GM19463 (cell line): ENCODE data around the gene KRT83.
A peak's percentile ranks its signal among the peaks of the same experiment; 100 is the strongest.
"Not testable (repeated sequence)": the region's sequence is repeated elsewhere in the genome, so short reads cannot be mapped to it uniquely, and the experiment has no call there.

Source experiments
- ATAC-seq: cut with Tn5 transposase; IDR thresholded peaks from one replicate; pipeline ENCODE4 v1.9.1; 2021; ENCODE audit warnings: mild to moderate bottlenecking, moderate library complexity; ENCODE audit not compliant: unreplicated experiment

The KRT83 gene

DNA sequence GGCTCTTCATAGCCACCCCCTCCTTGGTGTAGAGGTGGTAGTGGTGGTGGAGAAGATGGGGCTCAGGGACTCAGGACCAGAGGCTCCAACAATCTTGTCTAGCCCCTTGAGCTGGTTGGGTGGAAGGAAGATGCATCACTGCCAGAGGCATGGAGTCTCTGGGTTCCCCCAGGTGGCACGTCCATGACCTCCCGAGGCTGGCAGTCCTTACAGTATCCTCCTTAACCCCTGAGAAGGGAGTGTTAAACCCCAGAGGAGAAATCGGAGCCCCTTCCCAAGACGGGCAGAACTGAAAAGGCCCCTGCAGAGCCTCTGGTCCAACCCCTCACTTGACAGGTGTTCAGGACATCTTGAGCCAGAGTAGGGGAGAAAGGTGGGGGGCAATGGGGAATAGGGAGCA is 9.1 kb downstream of the KRT83 start:
- ATAC-seq, result no peak

DNA sequence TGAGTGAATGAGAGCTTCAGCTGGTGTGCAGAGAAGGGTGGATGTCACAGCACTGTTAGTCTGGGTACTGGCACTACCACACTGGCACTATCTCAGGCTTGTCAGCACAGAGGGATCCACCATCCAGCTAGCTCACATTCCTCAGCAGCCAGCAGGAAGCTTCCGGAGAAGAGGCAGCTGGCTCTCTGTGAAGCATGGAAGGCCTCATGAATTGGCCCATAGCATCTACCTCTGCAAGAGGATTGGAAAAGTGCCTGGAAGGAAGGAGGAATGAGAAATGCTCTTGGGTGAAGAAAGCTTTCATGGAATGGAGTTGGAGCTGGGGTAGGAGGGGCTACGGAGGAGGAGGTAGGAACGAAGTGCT is 9.9 kb downstream of the KRT83 start:
- no peak for ATAC-seq

DNA sequence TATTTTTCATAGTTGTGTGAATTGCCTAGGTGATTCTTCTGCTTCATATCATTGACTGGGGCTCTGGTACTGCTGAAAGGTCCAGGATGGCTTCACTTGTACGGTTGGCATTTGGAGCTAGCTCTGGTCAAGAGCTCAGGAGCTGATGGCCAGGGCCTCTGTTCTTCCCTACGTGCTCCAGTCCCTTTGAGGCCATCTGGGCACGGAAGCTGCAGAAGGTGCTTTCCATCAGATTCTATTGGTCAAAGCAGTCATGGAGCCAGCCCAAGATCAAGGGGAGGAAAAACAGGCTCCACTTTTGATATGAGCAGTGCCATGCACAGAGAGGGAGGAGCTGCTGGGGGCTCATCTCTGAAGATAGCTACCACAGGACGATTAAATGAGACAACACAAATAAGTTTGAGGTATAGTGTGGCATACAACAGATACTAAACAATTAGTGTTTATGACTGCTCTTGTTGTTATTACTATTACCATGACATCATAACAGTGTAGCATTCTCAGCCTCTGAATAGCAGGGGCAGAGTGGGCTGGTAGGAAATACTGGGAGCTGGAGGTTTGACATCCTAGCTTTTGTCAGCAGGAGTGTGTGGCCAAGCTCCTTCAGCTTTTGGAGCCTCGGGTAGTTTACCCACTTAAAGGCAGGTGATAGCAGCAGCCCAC is 10.4 kb downstream of the KRT83 start:
- no peak for ATAC-seq

DNA sequence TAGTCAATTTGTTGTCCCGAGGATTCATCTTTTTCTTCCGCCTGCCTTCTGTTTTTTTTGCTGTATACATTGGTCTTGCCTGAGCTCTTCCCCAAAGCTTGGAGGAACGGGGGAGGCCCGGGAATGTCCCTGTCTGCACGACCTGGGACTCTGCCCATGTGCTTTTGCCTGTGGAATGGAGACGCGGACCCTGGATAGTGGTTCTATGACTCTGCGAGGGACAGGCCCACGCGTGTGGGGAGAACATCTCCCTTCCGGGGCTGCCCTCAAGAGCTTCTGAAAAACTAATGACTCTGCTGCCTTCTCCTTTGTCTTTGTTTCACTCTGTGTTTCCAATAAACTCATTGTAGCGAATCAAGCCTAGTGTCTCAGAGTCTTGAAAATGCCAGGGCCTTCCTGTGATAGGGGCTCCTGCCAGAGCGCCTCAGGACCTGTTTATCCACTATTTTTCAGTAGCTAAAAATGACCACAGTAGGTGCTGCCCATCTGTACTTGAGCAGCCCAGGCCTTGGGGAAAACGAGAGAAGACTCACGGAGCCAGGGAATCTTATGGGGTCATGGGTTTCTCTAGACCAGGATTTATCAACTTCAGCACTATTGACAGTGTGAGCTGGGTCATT is 12.3 kb downstream of the KRT83 start:
- ATAC-seq, result no peak

DNA sequence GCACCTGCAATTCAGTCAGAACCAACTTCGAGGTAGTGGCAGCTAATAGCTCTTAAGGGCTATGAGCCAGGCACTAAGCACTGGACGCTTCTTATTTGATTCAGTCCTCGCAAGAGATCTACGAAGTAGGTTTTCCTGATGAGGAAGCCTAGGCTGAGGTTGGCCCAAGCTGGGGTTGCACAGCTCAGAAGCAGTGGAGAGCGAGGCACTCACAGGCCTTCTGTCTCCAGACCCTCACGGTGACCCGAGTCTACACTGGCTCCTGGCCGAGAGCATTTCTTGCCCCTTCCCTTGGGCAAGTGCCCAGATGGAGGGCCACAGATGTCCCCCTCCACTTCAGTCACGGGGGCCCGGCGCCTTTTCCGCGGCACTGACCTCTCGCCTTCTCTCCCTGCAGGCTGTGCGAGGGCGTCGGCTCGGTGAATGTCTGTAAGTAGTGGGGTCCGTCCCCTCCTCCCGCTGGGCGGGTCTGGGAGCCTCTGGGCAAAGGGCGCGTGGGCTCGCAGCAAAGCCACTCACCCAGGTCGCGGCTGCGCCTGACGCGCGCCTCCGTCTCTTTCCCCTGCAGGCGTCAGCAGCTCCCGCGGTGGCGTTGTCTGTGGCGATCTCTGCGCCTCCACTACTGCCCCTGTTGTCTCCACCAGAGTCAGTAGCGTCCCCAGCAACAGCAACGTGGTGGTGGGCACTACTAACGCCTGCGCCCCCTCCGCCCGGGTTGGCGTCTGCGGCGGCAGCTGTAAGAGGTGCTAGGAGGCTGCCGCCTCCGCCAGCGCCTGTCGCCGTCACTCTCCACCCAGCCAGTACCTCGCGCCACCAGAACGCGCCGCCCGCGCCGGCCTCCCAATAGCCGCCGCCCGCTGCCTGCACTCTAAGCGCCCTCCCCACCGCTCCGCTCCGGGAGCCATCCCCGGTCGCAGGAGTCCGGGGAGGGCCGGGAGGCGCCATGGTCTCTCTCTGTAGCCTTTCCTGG is 13.1 kb downstream of the KRT83 start:
- ATAC-seq, result no peak

DNA sequence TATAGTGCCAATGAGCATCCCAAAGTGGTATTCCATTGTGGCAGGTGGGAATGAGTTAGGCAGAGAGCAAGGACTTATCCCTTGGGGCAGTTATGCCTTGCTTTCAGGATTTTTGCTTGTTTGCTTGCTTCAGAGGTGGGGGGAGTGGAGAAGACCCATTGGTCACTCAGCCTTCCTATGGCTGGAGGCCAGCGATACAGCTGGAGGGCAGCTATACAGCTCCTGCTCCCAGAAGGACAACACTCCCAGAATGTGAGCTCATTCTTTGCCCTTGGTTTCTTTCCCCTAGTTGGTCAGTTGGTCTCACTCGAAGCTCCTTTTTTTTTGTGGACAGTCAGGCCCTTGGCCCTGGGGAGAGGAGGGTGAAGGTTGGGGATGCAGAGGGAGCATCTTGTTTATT is 14.5 kb downstream of the KRT83 start:
- no peak for ATAC-seq

DNA sequence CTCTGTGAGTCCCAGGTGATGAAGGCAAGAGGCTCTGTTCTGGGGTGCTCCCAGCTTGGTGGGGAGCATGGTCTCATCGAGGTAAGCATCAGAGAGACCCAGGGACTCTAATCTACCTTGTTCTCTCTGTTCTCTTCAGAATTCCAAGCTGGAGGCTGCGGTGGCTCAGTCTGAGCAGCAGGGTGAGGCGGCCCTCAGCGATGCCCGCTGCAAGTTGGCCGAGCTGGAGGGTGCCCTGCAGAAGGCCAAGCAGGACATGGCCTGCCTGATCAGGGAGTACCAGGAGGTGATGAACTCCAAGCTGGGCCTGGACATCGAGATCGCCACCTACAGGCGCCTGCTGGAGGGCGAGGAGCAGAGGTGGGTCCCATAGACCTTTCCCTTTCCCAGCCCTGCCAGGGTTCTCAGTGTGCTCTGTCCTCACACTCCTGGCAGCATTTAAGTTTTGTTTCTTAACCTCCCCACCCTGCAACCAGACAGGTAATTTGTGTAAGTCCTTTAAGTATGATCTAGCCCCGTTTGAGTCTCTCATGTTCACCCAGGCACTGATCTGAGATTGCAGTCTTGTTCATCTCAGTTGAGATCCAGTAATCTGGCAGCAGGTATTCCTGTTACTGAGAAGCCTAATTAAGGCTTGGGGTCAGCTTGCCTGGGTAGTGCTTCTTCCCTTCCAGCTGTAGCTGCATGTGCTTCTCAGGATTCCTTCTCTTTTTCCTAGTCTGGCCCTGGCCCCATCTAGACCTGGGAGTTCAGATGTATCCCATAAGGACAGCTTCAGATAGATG is 15.1 kb downstream of the KRT83 start:
- ATAC-seq, result no peak

DNA sequence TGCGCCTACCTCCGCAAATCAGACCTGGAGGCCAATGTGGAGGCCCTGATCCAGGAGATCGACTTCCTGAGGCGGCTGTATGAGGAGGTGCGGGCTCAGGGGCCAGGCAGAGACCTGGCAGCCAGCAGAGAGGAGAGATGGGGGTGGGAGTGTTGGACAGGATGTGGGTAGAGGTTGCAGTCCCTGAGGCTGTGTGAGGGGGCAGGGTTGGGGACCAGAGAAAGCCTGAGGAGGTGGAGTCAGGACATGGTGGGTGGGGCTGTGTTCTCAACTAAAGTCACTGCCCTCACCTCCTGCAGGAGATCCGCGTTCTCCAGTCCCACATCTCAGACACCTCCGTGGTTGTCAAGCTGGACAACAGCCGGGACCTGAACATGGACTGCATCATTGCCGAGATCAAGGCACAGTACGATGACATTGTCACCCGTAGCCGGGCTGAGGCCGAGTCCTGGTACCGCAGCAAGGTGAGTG is 16.2 kb downstream of the KRT83 start:
- ATAC-seq, result peak; percentile 89

DNA sequence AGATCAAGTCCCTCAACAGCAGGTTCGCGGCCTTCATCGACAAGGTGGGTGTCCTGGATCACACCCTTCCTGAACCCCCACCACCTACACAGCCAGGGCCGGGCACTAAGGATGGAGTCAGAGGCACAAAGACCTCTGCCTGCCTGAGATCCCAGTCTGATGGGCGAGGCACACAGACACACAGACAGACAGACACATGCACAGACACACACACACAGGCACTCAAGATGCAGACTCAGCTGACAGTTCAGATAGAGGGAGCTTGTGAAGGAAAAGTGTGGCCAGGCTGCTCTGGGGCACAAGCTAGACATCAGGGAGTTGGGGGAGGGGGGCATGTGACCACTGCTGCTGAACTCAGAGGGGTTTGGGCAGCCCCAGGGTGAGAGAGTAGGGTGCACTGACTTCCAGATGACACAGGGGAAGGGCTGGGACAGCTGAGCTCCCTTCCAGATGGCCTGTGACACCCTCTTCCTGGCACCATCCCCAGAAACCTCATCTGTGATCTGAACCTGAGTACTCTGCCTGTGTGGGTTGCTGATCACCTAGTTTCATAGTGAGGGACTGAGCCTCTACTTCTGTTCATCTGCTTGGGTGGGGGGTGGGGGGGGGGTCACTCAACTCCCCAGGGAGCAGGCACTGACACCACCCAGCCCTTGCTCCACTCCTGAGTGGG is 18.8 kb downstream of the KRT83 start:
- ATAC-seq, result not testable (repeated sequence)

DNA sequence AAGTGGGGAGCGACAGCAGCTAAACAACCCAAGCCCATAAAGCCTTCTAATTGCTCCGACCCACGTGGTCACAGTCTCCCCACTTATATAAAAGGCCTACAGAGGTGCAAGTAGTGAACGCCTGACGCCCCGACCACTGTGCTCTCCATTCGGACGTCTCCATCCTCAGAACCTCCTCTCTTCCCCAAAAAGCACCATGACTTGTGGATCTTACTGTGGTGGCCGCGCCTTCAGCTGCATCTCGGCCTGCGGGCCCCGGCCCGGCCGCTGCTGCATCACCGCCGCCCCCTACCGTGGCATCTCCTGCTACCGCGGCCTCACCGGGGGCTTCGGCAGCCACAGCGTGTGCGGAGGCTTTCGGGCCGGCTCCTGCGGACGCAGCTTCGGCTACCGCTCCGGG is 19.5 kb downstream of the KRT83 start:
- ATAC-seq, result not testable (repeated sequence)

DNA sequence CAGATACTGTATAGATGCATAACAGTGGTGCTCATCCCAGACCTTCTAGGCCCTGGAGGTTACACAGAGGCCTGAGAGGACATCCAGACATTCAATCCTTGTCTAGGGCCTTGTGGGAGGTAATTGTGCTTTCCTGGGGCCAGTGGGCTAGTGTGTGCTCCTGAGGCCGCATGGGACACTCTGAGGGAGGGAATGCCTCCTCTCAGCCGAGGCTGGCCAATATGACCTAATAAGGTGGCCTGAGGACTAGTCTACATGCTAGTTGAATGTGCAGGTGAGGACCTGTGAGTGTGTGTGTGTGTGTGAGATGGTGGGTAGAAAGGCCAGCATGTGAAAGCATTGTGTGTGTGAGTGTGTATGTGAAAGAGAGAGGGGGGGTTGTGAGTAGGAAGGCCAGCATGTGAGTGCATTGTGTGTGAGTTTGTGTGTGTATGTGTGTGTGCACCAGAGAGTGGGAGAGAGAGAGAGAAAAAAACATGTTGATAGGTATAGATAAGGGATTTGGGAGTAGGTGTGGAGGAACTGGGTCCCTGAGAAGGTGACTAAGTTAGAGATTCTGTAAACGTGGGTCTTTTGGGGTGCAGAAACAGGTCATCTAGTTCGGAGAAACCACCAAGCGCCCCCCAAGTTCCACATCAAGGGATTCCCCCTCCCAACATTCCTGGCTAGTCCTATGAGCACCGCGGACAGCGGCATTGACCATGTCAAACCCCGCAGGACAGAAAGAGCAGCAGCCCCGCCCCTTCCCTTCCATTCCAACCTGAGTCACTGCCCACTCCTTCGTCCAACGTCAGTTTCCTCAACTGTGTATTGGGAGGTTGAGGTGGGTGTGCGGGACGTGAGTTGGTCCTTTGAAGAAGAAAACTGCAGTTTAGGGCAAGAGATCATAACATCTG is 20.2 kb downstream of the KRT83 start:
- ATAC-seq, result no peak

DNA sequence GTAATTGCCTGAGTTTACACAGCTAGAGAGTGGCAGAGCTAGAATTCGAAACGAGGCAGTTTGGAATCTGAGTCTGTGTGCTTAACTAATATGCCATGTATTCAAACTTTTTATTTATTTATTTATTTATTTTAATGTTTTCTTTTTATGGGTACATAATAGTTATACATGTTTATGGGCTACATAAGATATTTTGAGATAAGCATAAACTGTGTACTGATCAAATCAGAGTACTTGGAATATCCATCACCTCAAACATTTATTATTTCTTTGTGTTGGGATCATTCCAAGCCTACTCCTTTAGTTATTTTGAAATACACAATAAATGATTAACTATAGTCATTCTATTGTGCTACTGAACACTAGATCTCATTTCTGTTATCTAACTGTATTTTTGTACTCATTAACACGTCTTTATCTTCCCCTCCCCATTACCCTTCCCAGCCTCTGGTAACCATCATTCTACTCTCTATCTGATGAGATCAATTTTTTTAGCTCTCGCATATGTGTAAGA is 22.5 kb downstream of the KRT83 start:
- no peak for ATAC-seq

DNA sequence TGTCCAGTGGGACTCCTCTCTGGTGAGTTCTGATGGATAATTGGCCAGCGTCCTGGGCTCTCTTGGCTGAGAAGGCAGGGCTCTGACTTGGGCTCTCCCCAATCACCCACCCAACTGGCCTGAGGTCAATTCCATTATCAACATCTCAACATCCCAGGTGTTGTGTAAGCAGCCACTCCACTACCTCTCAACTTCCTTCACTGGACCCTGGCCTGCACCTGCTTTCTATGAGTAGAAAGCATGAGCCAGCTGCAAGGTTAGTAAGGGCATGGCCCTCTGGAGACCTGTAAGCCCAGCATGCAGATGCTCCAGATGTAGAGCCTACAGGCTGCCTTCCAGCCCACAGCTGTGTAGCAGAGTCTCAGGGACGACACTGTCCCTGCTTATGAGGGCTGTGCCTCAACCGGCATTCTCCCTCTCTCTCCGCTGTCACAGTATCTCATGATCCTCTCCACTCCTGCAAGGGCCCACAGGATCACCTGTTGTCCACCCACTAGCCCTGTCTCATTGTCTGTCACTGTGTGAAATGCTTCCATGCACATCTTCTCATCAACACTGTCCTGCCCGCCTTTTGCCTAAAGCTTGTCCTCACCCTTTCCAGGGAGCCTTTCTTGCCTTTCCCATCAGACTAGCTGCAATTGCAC is 24.5 kb downstream of the KRT83 start:
- ATAC-seq, result no peak

DNA sequence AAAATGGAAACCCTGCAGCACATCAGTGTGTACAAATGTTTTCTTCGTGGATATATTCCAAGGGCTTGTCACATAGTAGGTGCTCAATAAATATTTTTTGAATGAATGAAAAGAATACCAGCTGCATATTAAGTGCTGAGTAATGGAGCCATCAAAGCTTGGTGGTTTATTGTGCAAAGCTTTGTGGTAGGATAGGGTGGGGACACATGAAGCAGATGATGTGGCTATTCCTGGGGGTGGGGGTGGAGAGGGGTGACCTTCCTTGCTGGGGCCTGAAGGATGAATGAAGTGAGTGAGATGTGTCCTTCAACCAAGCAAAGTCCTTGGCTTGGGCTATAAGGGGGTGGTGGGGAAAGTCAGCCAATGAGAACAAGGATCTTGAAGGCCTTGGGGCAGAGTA is 25.5 kb downstream of the KRT83 start:
- ATAC-seq, result no peak

DNA sequence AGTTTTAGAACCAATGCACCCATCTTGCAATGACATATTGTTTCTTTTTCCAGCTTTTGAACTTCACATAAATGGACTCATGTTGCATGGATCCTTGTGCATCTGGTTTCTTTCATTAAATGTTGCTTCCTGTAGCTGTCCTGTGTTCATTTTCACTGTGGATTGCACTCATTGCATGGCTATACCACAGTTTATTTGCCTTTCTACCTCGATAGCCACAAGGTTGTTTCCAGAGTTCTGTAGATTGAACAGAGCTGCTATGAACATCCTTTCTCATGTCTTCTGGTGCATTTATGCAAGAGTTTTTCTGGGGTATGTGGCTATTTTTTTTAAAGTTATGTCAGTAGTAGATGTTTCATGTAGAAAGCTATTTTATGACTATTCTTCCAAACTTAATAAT is 26.4 kb downstream of the KRT83 start:
- no peak for ATAC-seq

DNA sequence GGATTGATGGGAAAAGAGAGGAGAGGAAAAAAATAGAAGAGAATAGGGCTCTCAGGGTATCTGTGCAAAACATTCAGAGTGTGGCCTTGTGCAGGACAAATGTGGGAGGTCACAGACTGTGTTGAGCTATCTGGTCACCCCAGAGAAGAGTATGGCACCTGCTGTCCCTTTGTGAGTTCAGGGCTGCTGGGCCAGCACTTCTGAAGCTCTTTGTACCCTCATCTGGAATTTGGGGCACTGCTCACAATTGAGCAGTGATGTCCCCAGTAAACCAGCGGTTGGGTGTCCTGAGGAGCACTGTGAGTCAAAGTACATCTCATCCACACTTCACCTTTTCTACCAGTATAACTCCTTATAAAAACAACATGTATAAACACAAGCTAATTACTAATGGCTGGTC is 27.3 kb downstream of the KRT83 start:
- no peak for ATAC-seq

DNA sequence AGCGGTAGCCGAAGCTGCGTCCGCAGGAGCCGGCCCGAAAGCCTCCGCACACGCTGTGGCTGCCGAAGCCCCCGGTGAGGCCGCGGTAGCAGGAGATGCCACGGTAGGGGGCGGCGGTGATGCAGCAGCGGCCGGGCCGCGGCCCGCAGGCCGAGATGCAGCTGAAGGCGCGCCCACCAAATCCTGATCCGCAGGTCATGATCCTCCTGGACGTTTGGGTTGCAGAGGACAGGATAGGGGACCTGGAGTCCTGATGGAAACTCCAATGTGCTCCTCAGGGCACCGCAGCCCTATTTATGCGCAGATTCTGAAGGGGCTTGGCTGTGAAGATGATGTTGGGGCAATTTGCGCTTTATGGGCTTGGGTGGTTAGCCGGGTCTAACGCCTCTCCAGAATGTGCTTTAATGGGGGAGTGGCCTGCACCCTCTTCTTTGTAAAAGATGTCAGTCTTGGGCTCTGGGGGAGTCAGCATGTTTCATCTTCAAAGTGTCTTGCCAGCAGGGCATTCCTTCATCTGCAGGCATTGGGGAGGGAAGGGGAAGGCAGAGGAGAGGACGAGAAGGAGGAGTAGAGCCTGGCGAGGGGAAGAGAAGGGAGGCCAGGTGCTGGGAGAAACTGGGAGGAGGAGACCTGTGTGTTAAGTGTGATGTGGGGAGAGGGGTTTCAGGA is 29.8 kb downstream of the KRT83 start, which contains the start of gene KRT81:
Gene KRT81, minus strand, starts transcription at position 268 of the 669 bp plus-strand sequence. Its CDS starts 69 bp downstream, at position 199.
- ATAC-seq, result no peak
